DOHH2 (cell line): ENCODE measurements around the gene GLUL.

ENCODE experiments used
- H3F3A ChIP-seq: fragments of 200-600 bp; sonication (generic), shearing (Covaris generic); 2 replicates; pipeline ENCODE4 v1.6.0; 2016; ENCODE audit warnings: antibody characterized with exemption, mild to moderate bottlenecking; ENCODE audit not compliant: control insufficient read depth, insufficient read depth
- H3K27ac ChIP-seq: fragments of 200-600 bp; sonication (generic); 2 replicates; pipeline ENCODE4 v1.5.1; 2014; ENCODE audit warnings: low read depth, mild to moderate bottlenecking, low read length, moderate library complexity
- H3K27me3 ChIP-seq: fragments of 200-600 bp; sonication (generic); 2 replicates; pipeline ENCODE4 v1.6.1; 2014; ENCODE audit warnings: mild to moderate bottlenecking, low read length, mixed read lengths; ENCODE audit not compliant: control insufficient read depth
- H3K36me3 ChIP-seq: fragments of 200-600 bp; sonication (generic); 2 replicates; pipeline ENCODE4 v1.6.1; 2014; ENCODE audit warnings: mild to moderate bottlenecking, low read length, moderate library complexity, mixed read lengths; ENCODE audit not compliant: control insufficient read depth
- H3K4me1 ChIP-seq: fragments of 200-600 bp; sonication (generic); 2 replicates; pipeline ENCODE4 v1.6.1; 2014; ENCODE audit warnings: mild to moderate bottlenecking, low read length, mixed read lengths; ENCODE audit not compliant: control insufficient read depth
- H3K4me2 ChIP-seq: fragments of 200-600 bp; sonication (generic); 2 replicates; pipeline ENCODE4 v1.6.0; 2014; ENCODE audit warnings: mild to moderate bottlenecking, low read length, moderate library complexity
- H3K4me3 ChIP-seq: fragments of 200-600 bp; sonication (generic); 2 replicates; pipeline ENCODE4 v1.5.1; 2014; ENCODE audit warnings: mild to moderate bottlenecking, low read length, mixed read lengths
- H3K79me2 ChIP-seq: fragments of 200-600 bp; sonication (generic); 2 replicates; pipeline ENCODE4 v1.6.1; 2014; ENCODE audit warnings: mild to moderate bottlenecking, low read length, mixed read lengths; ENCODE audit not compliant: control insufficient read depth
- H3K9me2 ChIP-seq: fragments of 200-600 bp; sonication (generic); replicated peaks from 2 replicates; pipeline ENCODE4 v1.6.1; 2014; ENCODE audit warnings: mild to moderate bottlenecking, low read length, mixed read lengths; ENCODE audit not compliant: control insufficient read depth
- H3K9me3 ChIP-seq: fragments of 200-600 bp; sonication (generic); 2 replicates; pipeline ENCODE4 v1.6.1; 2014; ENCODE audit warnings: antibody characterized with exemption, low read length, mixed read lengths; ENCODE audit not compliant: control insufficient read depth, insufficient read depth
- H4K20me1 ChIP-seq: fragments of 200-600 bp; sonication (generic); 2 replicates; pipeline ENCODE4 v1.6.0; 2014; ENCODE audit warnings: low read depth, mild to moderate bottlenecking, antibody characterized with exemption, low read length, moderate library complexity; ENCODE audit not compliant: control insufficient read depth, insufficient read depth
- CTCF ChIP-seq: fragments of 200-600 bp; sonication (generic); IDR thresholded peaks from one replicate; pipeline ENCODE4 v1.5.1; 2014; ENCODE audit warnings: antibody characterized with exemption, mild to moderate bottlenecking, low read depth, low read length; ENCODE audit not compliant: poor library complexity, severe bottlenecking
- EZH2phosphoT487 ChIP-seq: fragments of 200-600 bp; sonication (generic); IDR thresholded peaks from 2 replicates; pipeline ENCODE4 v1.6.1; 2017; ENCODE audit warnings: borderline replicate concordance, mild to moderate bottlenecking, antibody characterized with exemption, low read length, moderate library complexity, mixed read lengths

The GLUL gene

GRCh38 chr1:182431278-182431677 lies 39.7 kb upstream of the GLUL start:
- Histone ChIP-seq H3K79me2 (no peaks in the 10 kb centered on the region), H3K9me2 (no peaks in the 10 kb centered on the region), H4K20me1 (no peaks in the 10 kb centered on the region), H3F3A (no peaks in the 10 kb centered on the region), H3K9me3 (no peaks in the 10 kb centered on the region), H3K27ac (no peak overlapping the region), H3K36me3 (no peaks in the 10 kb centered on the region), H3K4me2 (no peak overlapping the region), H3K27me3 (peaks cover 3% of the 10 kb centered on the region; the same call in 1 of the 2 replicates), H3K4me1 (peaks cover 7% of the 10 kb centered on the region), H3K4me3 (no peak overlapping the region)
- TF ChIP-seq CTCF = no peak
- no peak for TF ChIP-seq EZH2phosphoT487

- no peaks in the 10 kb centered on the region for H3F3A ChIP-seq
- peaks cover 3% of the 10 kb centered on the region; the same call in 1 of the 2 replicates for H3K27me3 ChIP-seq
- TF ChIP-seq CTCF = no peak
- TF ChIP-seq EZH2phosphoT487 = no peak
- no peak overlapping the region for H3K27ac ChIP-seq
- no peaks in the 10 kb centered on the region for H3K79me2 ChIP-seq
- peak overlapping the region; percentile 30; the same call in 1 of the 2 replicates for H3K4me2 ChIP-seq
- peaks cover 7% of the 10 kb centered on the region for H3K4me1 ChIP-seq
- no peak overlapping the region for H3K4me3 ChIP-seq
- H3K36me3 ChIP-seq = no peaks in the 10 kb centered on the region
- no peaks in the 10 kb centered on the region for H4K20me1 ChIP-seq
- H3K9me3 ChIP-seq = no peaks in the 10 kb centered on the region
- H3K9me2 ChIP-seq = no peaks in the 10 kb centered on the region
Observed at GRCh38 chr1:182430263-182431068, 38.9 kb upstream of the GLUL start.

DNA sequence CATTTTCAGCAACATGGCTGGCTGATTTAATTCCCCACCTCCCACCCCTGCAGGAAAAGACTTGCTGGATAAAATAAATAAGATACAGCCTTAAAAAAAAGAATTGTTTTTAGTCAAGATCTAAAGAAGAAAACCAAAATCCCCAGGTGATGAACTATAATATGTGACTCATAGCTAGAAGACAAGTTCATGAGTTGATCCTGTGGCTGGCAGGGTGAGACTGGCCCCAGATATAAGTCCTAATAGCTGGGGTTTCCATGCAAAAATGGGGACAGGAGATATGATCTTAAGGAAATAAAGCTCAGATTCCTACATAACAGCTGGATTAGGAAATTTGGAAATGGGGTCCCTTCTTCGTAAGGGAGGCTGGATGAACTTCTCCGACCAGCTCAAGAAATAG lies 36.5 kb upstream of the GLUL start:
- Histone ChIP-seq H3K4me1 (peaks cover 7% of the 10 kb centered on the region), H3K27me3 (peaks cover 3% of the 10 kb centered on the region; the same call in 1 of the 2 replicates)

More for the DNA sequence above, 36.5 kb upstream of the GLUL start:
- Histone ChIP-seq H3K9me3 (no peaks in the 10 kb centered on the region), H3K79me2 (no peaks in the 10 kb centered on the region), H3K9me2 (no peaks in the 10 kb centered on the region), H3K4me3 (no peak overlapping the region), H3F3A (no peaks in the 10 kb centered on the region), H3K36me3 (no peaks in the 10 kb centered on the region), H3K27ac (no peak overlapping the region), H4K20me1 (no peaks in the 10 kb centered on the region), H3K4me2 (no peak overlapping the region)
- no peak for TF ChIP-seq EZH2phosphoT487
- TF ChIP-seq CTCF = no peak
